Measurements from ENCODE around the gene CREB3L4. TPM values are rescaled to one million over a fixed set of nuclear protein-coding genes. Genes with fewer than 3 reads are reported as not detected.

Gene CREB3L4, protein sequence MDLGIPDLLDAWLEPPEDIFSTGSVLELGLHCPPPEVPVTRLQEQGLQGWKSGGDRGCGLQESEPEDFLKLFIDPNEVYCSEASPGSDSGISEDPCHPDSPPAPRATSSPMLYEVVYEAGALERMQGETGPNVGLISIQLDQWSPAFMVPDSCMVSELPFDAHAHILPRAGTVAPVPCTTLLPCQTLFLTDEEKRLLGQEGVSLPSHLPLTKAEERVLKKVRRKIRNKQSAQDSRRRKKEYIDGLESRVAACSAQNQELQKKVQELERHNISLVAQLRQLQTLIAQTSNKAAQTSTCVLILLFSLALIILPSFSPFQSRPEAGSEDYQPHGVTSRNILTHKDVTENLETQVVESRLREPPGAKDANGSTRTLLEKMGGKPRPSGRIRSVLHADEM
- total RNA-seq (2012; rRNA removed), result 5.0 and 7.1 TPM in 2 replicates

DNA sequence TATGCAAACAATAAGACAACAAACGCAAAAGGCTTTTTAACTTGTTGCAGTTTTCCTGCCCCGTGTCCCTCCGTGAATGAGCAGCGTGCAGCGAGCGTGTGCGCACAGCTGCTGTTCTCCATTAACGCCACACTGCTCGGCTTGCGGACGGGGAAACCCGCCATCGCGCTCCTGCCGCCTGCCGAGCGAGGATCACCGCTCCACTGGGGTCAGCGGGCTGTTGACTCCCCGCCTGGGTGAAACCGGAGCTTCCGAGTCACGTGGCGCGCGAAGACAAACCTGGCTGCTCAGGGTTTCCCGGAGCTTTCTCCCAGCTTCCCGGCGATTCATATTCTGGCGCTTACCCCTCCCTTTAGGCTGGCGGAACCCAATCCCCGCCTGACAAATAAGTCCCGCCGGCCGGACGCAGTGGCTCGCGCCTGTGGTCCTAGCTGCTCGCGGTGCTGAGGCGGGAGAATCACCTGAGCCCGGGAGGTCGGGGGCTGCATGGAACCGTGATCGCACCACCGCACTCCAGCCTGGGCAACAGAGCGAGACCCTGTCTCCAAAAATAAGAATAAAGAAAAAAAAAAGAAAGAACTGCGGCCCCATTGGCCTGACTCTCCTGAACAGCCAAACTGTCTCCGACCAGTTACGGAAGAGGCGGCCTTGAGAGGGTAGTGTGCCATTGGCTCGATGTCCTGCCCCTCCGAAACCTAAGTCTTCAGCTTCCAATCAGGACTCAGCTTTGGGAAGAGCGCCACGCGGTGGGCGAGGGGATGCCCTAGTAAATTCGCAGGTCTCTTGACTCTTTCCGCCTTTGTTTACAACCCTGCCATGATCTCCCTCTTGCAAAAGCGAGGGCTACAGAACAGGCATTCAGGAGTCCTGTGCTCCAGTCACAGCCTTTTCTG, at the start of gene CREB3L4:
TSS of gene CREB3L4 (plus strand) at position 796 of the 893 bp plus-strand sequence. CDS start 624 bp downstream, outside the sequence.
- Histone ChIP-seq H3K27me3 (ENCODE audit: control insufficient read depth, insufficient read depth, low read length) (no peaks in the 10 kb centered on the region), H3K9me3 (replicated peaks; ENCODE audit: low read length) (no peaks in the 10 kb centered on the region), H3K4me2 (ENCODE audit: low read length) (peak within 1 kb of the TSS; percentile 86), H3K4me3 (ENCODE audit: low read length) (peak within 1 kb of the TSS; percentile 79), H3K36me3 (ENCODE audit: insufficient read depth, low read length) (no peaks in the 10 kb centered on the region), H3K9ac (ENCODE audit: low read depth, low read length) (peak within 1 kb of the TSS; percentile 66), H3K4me1 (ENCODE audit: control insufficient read depth, insufficient read depth, low read length) (peaks cover 32% of the 10 kb centered on the region)

DNA sequence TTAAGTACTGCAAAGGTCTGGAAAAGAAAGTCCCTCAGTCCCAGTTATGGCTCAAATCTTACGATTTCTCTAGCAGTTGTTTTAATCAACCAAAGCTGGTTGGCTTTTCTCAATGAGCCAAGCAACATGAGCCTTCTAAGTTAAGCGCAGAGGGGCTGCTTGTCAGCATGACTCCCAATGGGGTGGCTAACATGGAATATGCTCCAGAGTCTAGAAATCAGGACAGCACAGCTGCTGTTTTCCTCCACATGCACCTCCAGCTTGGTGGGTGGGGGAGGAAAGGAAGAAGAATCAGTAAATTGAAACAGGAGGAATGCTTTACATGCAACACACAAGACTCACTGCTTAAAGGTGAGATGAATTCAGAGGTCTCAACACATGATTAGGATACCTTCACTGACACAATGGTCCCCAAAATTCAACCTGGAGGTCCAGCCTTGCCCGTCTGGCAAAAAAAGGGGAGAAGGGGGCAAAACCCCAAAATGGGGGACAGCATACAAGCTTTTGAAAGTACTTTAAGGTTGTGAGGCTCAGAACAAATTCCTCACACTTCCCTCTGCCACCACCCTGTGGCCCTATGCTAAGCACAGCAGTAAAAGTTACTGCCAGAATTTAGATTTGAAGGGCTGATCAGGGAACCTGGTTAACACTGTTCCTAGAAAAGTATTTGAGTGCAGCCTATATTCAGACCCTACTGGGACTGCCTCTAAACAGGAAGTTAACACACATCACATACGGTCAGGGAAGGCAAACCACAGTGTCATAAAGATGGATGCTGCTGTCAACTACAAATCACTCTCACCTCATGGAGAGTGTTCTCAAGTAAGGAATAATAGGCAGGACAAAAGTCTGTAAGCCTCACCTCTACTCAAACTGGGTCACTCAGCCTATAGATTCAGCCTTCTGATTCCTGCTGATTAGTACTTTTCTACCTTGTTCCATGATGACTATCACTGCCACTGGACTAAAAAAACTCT, 47.5 kb upstream of the CREB3L4 start:
- Histone ChIP-seq H3K4me1 (ENCODE audit: control insufficient read depth, insufficient read depth, low read length) (peaks cover 36% of the 10 kb centered on the region), H3K4me3 (ENCODE audit: low read length) (peak overlapping the region; percentile 78)

DNA sequence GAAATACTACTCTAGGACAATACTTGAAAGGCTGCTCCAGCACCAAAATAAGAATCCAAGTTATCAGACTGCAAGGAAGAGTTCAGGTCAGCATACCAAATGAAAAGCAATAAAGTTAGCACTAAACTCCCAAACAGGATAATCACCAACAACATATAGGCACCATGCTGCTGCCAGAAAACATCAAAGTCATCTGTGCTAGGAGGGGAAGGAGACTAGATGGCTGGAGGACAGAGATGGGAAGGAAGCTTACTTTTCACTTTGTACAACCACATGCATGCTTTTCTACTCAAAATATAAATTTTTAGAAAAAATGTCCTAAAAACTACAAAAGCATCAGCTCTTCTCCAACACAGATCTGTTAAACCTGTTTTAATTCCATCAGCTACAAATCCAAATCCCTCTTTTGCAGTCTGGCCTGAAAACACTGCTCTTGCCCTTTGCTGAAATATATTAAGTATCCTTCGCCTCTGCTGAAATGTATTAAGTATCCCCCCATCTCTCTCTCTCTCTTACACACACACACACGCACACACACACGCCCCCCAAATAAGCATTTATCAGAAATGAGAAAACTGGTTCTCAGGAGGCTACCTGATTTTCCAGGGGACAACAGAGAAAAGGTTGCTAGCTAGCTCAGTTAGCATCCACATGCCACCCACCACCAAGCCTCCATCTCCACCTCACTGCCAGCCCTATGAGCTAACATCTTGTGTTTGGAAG, 46.5 kb upstream of the CREB3L4 start:
- peak overlapping the region; percentile 78 for H3K4me3 ChIP-seq (ENCODE audit: low read length)
- peak overlapping the region; percentile 74 for H3K9ac ChIP-seq (ENCODE audit: low read depth, low read length)
- H3K4me1 ChIP-seq (ENCODE audit: control insufficient read depth, insufficient read depth, low read length), result peaks cover 36% of the 10 kb centered on the region
- H3K36me3 ChIP-seq (ENCODE audit: insufficient read depth, low read length), result peaks cover 4% of the 10 kb centered on the region
- H3K27me3 ChIP-seq (ENCODE audit: control insufficient read depth, insufficient read depth, low read length), result no peaks in the 10 kb centered on the region
- peak overlapping the region; percentile 87 for H3K4me2 ChIP-seq (ENCODE audit: low read length)
- no peaks in the 10 kb centered on the region for H3K9me3 ChIP-seq (replicated peaks; ENCODE audit: low read length)

More for the DNA sequence above, 47.5 kb upstream of the CREB3L4 start:
- peak overlapping the region; percentile 2 for H3K9ac ChIP-seq (ENCODE audit: low read depth, low read length)
- H3K9me3 ChIP-seq (replicated peaks; ENCODE audit: low read length), result no peaks in the 10 kb centered on the region
- H3K27me3 ChIP-seq (ENCODE audit: control insufficient read depth, insufficient read depth, low read length), result no peaks in the 10 kb centered on the region
- H3K36me3 ChIP-seq (ENCODE audit: insufficient read depth, low read length), result peaks cover 4% of the 10 kb centered on the region
- peak overlapping the region; percentile 87 for H3K4me2 ChIP-seq (ENCODE audit: low read length)

DNA sequence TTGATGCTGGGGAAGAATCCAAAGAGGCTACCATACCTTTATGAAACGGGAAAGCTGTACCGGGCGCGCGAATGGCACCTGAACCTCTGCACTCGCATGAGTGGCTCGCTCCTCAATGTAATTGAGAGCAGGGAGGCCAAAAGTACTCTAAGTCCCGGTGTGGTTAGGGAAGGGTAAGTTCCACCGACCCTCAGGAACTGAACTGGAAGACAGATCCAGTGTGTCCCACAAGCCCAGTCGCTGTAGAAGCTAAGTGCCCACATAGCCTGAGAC, 46.0 kb upstream of the CREB3L4 start:
- no peaks in the 10 kb centered on the region for H3K27me3 ChIP-seq (ENCODE audit: control insufficient read depth, insufficient read depth, low read length)
- peak overlapping the region; percentile 74 for H3K9ac ChIP-seq (ENCODE audit: low read depth, low read length)
- no peaks in the 10 kb centered on the region for H3K9me3 ChIP-seq (replicated peaks; ENCODE audit: low read length)
- peaks cover 4% of the 10 kb centered on the region for H3K36me3 ChIP-seq (ENCODE audit: insufficient read depth, low read length)
- H3K4me3 ChIP-seq (ENCODE audit: low read length), result peak overlapping the region; percentile 78
- H3K4me2 ChIP-seq (ENCODE audit: low read length), result peak overlapping the region; percentile 87
- H3K4me1 ChIP-seq (ENCODE audit: control insufficient read depth, insufficient read depth, low read length), result peaks cover 36% of the 10 kb centered on the region

DNA sequence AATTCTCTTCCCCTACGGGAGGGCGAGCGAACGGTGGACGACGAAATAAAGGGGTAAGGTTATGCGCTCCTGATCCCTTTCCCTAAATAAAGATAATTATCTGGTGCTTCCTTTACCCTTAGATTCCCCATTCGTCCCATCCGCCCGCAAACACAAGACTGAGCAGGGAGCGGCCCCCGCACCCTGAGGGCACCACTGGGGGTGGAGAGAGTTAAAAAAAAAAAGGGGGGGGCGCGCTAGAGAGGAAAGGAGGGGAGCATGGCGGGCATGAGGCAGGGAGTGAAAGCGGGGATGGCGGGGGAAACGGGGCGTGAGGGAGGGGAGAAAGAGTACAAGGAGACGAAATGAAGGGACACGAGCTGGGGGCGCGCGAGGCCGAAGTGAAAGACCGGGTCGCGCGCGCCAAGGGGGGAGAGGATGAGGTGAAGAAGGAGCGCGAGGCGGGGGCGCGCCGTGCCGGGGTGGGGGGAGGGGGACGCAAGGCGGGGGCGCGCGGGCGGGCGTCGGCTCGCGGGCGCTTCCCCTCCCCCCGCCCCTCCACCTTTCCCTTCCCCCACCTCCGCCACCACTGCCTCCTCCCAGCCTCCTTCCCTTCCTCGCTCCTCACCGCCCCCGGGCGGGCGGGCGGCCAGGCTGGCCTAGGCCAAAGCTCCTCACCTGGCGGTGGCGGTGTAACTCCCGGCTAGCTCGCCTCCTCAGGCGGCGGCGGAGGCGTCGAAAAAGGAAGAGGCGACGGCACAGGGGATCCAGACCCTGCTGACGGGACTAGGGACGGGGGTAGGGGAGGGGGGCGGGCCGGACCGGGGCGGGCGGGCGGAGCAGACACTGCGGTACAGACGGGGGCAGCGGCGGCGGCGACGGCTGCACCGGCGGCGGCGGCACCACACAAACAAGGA, 45.4 kb upstream of the CREB3L4 start:
- Histone ChIP-seq H3K27me3 (ENCODE audit: control insufficient read depth, insufficient read depth, low read length) (no peaks in the 10 kb centered on the region), H3K9ac (ENCODE audit: low read depth, low read length) (peak overlapping the region; percentile 74), H3K4me1 (ENCODE audit: control insufficient read depth, insufficient read depth, low read length) (peaks cover 36% of the 10 kb centered on the region), H3K4me2 (ENCODE audit: low read length) (peak overlapping the region; percentile 87), H3K9me3 (replicated peaks; ENCODE audit: low read length) (no peaks in the 10 kb centered on the region), H3K4me3 (ENCODE audit: low read length) (peak overlapping the region; percentile 78), H3K36me3 (ENCODE audit: insufficient read depth, low read length) (peaks cover 4% of the 10 kb centered on the region)

DNA sequence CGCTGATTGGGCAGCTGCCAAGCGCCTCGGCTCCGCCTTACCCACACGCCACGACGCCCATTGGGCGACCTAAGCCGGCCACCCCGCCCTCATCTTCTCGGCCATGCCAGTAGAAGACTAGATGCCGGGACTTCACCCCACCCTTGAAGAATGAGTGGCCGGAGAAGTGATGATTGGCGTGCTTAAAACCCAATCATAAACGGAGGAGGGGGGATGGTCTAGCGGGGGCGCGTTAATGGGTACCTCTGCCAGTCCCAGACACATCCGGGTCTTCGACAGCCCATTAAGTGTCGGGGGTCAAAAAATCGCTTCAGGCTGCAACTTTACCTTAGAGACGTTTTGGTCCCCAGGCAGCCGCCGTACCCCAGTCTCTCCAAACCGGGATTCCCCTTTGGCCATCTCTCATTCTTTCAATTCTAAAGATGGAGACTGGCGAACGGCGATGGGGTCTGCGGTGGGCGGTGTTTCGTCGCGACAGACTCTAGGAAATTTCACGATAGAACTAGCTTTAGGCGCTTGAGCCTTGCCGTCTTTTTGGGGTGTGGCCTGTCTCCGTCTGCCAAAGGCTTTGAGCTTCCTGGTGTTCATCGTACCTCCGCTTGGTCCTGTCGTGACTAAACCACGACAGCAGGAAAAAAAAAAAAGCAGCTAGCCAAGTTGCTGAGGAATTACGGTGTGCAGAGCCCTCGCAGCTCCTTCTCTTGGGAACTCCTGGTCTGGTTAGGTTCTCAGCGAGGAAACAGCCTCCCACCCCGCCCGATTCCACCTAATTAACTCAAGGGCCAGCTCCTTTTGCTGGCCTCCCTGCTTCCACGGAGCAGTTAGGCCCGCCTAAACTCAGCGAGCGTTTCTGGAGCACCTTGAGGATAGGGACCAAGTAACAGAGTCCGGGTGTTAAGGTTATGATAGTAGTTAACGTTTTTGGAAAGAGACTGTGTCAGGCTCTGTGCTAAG, 44.5 kb upstream of the CREB3L4 start, which contains the start of gene GATAD2B:
TSS of gene GATAD2B (minus strand) at position 1 of the 954 bp plus-strand sequence. CDS start 94,625 bp downstream, outside the sequence.
- Histone ChIP-seq H3K4me1 (ENCODE audit: control insufficient read depth, insufficient read depth, low read length) (peaks cover 36% of the 10 kb centered on the region), H3K4me3 (ENCODE audit: low read length) (peak within 1 kb of the TSS; percentile 79), H3K4me2 (ENCODE audit: low read length) (peak within 1 kb of the TSS; percentile 92), H3K9me3 (replicated peaks; ENCODE audit: low read length) (no peaks in the 10 kb centered on the region), H3K9ac (ENCODE audit: low read depth, low read length) (peak within 1 kb of the TSS; percentile 89), H3K36me3 (ENCODE audit: insufficient read depth, low read length) (peaks cover 4% of the 10 kb centered on the region), H3K27me3 (ENCODE audit: control insufficient read depth, insufficient read depth, low read length) (no peaks in the 10 kb centered on the region)

DNA sequence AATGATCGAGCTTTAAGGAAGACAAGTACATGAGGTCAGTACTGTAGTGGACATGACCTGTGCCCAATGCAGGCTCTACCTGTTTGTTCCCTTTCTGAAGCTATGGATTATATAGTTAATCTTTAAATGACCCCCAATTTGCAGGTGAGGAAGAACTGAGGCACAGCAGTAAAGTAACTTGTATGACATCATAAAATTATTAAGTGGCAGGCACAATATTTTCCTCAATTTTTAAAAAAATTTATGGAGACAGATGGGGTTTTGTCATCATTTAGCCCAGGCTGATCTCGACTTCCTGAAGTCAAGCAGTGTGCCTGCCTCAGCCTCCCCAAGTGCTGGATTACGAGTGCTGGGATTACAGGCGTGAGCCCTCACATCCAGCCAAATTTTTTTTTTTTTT, 41.3 kb upstream of the CREB3L4 start:
- H3K4me1 ChIP-seq (ENCODE audit: control insufficient read depth, insufficient read depth, low read length), result peaks cover 17% of the 10 kb centered on the region
- no peak overlapping the region for H3K4me3 ChIP-seq (ENCODE audit: low read length)
- H3K9me3 ChIP-seq (replicated peaks; ENCODE audit: low read length), result no peaks in the 10 kb centered on the region
- peaks cover 4% of the 10 kb centered on the region for H3K36me3 ChIP-seq (ENCODE audit: insufficient read depth, low read length)
- no peaks in the 10 kb centered on the region for H3K27me3 ChIP-seq (ENCODE audit: control insufficient read depth, insufficient read depth, low read length)
- no peak overlapping the region for H3K4me2 ChIP-seq (ENCODE audit: low read length)
- H3K9ac ChIP-seq (ENCODE audit: low read depth, low read length), result no peak overlapping the region

DNA sequence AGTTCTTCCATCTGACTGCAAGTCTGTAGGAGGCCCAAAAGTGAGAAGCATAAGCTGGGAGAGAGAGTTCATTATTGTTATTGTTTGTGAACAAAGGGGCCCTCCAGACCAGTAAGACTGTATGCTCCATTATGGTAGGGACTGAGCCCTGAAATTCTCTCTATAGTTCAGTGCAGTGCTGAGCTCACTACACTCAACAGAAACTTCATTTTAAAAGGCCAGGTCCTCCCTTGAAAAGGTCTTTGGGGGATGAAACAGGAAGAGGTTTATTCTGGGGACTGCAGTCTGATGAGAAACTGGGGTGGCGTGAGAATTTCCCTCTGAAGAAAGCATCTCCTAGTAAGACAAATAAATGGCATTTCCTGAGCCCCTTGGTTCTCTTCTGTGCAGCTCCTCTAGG, 39.5 kb upstream of the CREB3L4 start:
- H3K4me1 ChIP-seq (ENCODE audit: control insufficient read depth, insufficient read depth, low read length), result peaks cover 16% of the 10 kb centered on the region
- peaks cover 17% of the 10 kb centered on the region for H3K36me3 ChIP-seq (ENCODE audit: insufficient read depth, low read length)
- H3K4me2 ChIP-seq (ENCODE audit: low read length), result no peak overlapping the region

DNA sequence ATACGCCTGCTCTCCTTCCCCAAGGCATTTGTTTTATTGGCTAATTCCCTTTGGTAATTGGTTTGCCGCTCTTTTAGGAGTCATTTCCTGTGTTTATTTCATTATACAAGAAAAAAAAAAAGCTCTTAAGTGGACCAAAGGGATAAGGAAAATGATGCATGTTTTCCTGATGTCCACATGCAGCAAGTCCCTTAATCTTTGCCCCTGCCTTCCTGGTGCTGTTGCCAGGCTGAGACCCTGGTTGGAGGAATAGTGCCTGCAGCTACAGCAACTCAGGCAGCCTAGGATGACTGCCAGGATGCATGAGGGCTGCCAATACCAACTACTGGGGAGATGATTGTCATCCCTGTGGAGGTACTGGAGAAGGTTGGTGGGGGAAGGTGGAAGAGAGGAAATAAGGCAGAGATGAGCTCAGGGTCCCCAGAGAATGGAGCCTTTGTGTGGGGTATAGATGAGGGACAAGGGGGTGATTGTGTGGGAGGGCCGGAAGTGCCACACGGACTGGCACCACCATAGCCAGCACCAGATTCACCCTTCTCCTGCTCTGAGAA, 38.8 kb upstream of the CREB3L4 start:
- Histone ChIP-seq H3K36me3 (ENCODE audit: insufficient read depth, low read length) (peaks cover 22% of the 10 kb centered on the region), H3K9me3 (replicated peaks; ENCODE audit: low read length) (no peaks in the 10 kb centered on the region), H3K4me3 (ENCODE audit: low read length) (no peak overlapping the region), H3K4me2 (ENCODE audit: low read length) (no peak overlapping the region), H3K27me3 (ENCODE audit: control insufficient read depth, insufficient read depth, low read length) (no peaks in the 10 kb centered on the region), H3K4me1 (ENCODE audit: control insufficient read depth, insufficient read depth, low read length) (peaks cover 10% of the 10 kb centered on the region), H3K9ac (ENCODE audit: low read depth, low read length) (no peak overlapping the region)

More for the DNA sequence above, 39.5 kb upstream of the CREB3L4 start:
- no peak overlapping the region for H3K9ac ChIP-seq (ENCODE audit: low read depth, low read length)
- H3K9me3 ChIP-seq (replicated peaks; ENCODE audit: low read length), result no peaks in the 10 kb centered on the region
- no peak overlapping the region for H3K4me3 ChIP-seq (ENCODE audit: low read length)
- H3K27me3 ChIP-seq (ENCODE audit: control insufficient read depth, insufficient read depth, low read length), result no peaks in the 10 kb centered on the region

All from skeletal muscle satellite cell (primary cell).